ENCODE data around the gene ZFAND3.

Gene ZFAND3

GRCh38 chr6:37972994-37973757, 153.6 kb downstream of the ZFAND3 start:
- DNase-seq (ENCODE audit: low read depth in 1 of 2, low spot score in 1 of 2): no peak
- TF ChIP-seq JUND (IDR thresholded peaks at IDR 0.05; ENCODE audit: low read depth): no peak
- in situ Hi-C loops (cut with HindIII; ENCODE audit: low pct_unique_long_range_greater_than_20kb, low sequenced_read_pairs): no loop called here

GRCh38 chr6:37974381-37974780, 154.9 kb downstream of the ZFAND3 start:
- in situ Hi-C loops (cut with HindIII; ENCODE audit: low pct_unique_long_range_greater_than_20kb, low sequenced_read_pairs): no loop called here
- no peak for TF ChIP-seq JUND (IDR thresholded peaks at IDR 0.05; ENCODE audit: low read depth)
- no peak for DNase-seq (ENCODE audit: low read depth in 1 of 2, low spot score in 1 of 2)

GRCh38 chr6:37974943-37975342, 155.4 kb downstream of the ZFAND3 start:
- no peak for DNase-seq (ENCODE audit: low read depth in 1 of 2, low spot score in 1 of 2)
- no peak for TF ChIP-seq JUND (IDR thresholded peaks at IDR 0.05; ENCODE audit: low read depth)
- in situ Hi-C loops (cut with HindIII; ENCODE audit: low pct_unique_long_range_greater_than_20kb, low sequenced_read_pairs): no loop called here

GRCh38 chr6:37977715-37978114, 158.2 kb downstream of the ZFAND3 start:
- in situ Hi-C loops (cut with HindIII; ENCODE audit: low pct_unique_long_range_greater_than_20kb, low sequenced_read_pairs): no loop called here
- no peak for TF ChIP-seq JUND (IDR thresholded peaks at IDR 0.05; ENCODE audit: low read depth)
- DNase-seq (ENCODE audit: low read depth in 1 of 2, low spot score in 1 of 2): no peak

- in situ Hi-C loops (cut with HindIII; ENCODE audit: low pct_unique_long_range_greater_than_20kb, low sequenced_read_pairs): no loop called here
- TF ChIP-seq JUND (IDR thresholded peaks at IDR 0.05; ENCODE audit: low read depth): no peak
- no peak for DNase-seq (ENCODE audit: low read depth in 1 of 2, low spot score in 1 of 2)
Observed at GRCh38 chr6:37979392-37980221, 160.1 kb downstream of the ZFAND3 start.

- DNase-seq (ENCODE audit: low read depth in 1 of 2, low spot score in 1 of 2): no peak
- in situ Hi-C loops (cut with HindIII; ENCODE audit: low pct_unique_long_range_greater_than_20kb, low sequenced_read_pairs): no loop called here
- no peak for TF ChIP-seq JUND (IDR thresholded peaks at IDR 0.05; ENCODE audit: low read depth)
Observed at GRCh38 chr6:37980222-37980595, 160.7 kb downstream of the ZFAND3 start.

GRCh38 chr6:37981626-37982025, 162.1 kb downstream of the ZFAND3 start:
- in situ Hi-C loops (cut with HindIII; ENCODE audit: low pct_unique_long_range_greater_than_20kb, low sequenced_read_pairs): no loop called here
- DNase-seq (ENCODE audit: low read depth in 1 of 2, low spot score in 1 of 2): no peak
- no peak for TF ChIP-seq JUND (IDR thresholded peaks at IDR 0.05; ENCODE audit: low read depth)

- no peak for DNase-seq (ENCODE audit: low read depth in 1 of 2, low spot score in 1 of 2)
- in situ Hi-C loops (cut with HindIII; ENCODE audit: low pct_unique_long_range_greater_than_20kb, low sequenced_read_pairs): no loop called here
- no peak for TF ChIP-seq JUND (IDR thresholded peaks at IDR 0.05; ENCODE audit: low read depth)
Observed at GRCh38 chr6:37982317-37982716, 162.8 kb downstream of the ZFAND3 start.

GRCh38 chr6:37983720-37984501, 164.4 kb downstream of the ZFAND3 start:
- in situ Hi-C loops (cut with HindIII; ENCODE audit: low pct_unique_long_range_greater_than_20kb, low sequenced_read_pairs): no loop called here
- TF ChIP-seq JUND (IDR thresholded peaks at IDR 0.05; ENCODE audit: low read depth): no peak
- no peak for DNase-seq (ENCODE audit: low read depth in 1 of 2, low spot score in 1 of 2)

GRCh38 chr6:37984578-37984977, 165.1 kb downstream of the ZFAND3 start:
- DNase-seq (ENCODE audit: low read depth in 1 of 2, low spot score in 1 of 2): no peak
- in situ Hi-C loops (cut with HindIII; ENCODE audit: low pct_unique_long_range_greater_than_20kb, low sequenced_read_pairs): no loop called here
- TF ChIP-seq JUND (IDR thresholded peaks at IDR 0.05; ENCODE audit: low read depth): no peak

GRCh38 chr6:37985355-37985754, 165.8 kb downstream of the ZFAND3 start:
- in situ Hi-C loops (cut with HindIII; ENCODE audit: low pct_unique_long_range_greater_than_20kb, low sequenced_read_pairs): no loop called here
- no peak for TF ChIP-seq JUND (IDR thresholded peaks at IDR 0.05; ENCODE audit: low read depth)
- no peak for DNase-seq (ENCODE audit: low read depth in 1 of 2, low spot score in 1 of 2)

GRCh38 chr6:37987018-37987417, 167.5 kb downstream of the ZFAND3 start:
- in situ Hi-C loops (cut with HindIII; ENCODE audit: low pct_unique_long_range_greater_than_20kb, low sequenced_read_pairs): no loop called here
- no peak for DNase-seq (ENCODE audit: low read depth in 1 of 2, low spot score in 1 of 2)
- no peak for TF ChIP-seq JUND (IDR thresholded peaks at IDR 0.05; ENCODE audit: low read depth)

GRCh38 chr6:37987559-37987958, 168.0 kb downstream of the ZFAND3 start:
- no peak for TF ChIP-seq JUND (IDR thresholded peaks at IDR 0.05; ENCODE audit: low read depth)
- DNase-seq (ENCODE audit: low read depth in 1 of 2, low spot score in 1 of 2): no peak
- in situ Hi-C loops (cut with HindIII; ENCODE audit: low pct_unique_long_range_greater_than_20kb, low sequenced_read_pairs): no loop called here

All from T47D (cell line).